A673 (cell line): ENCODE measurements around the gene RNF213.

Source experiments
- CTCF ChIP-seq: fragments of 300-800, 200-600 bp; sonication (generic); conservative IDR thresholded peaks from 2 replicates; pipeline ENCODE4 v1.5.1; 2017; ENCODE audit warnings: low read depth, mild to moderate bottlenecking, antibody characterized with exemption, low read length, moderate library complexity, mixed read lengths
- EZH2 ChIP-seq: fragments of 200-600 bp; sonication (generic); IDR thresholded peaks from 2 replicates; pipeline ENCODE4 v1.6.1; 2017; ENCODE audit warnings: borderline replicate concordance, low read depth, mild to moderate bottlenecking, mixed read lengths, antibody characterized with exemption, low read length; ENCODE audit not compliant: poor library complexity, severe bottlenecking

- TF ChIP-seq EZH2, result no peak
- TF ChIP-seq CTCF, result no peak
Observed at GRCh38 chr17:80261159-80261894, 675 bp downstream of the RNF213 start.
